HL-60 (cell line): ENCODE measurements around the gene SKIC8.

Experiments used
- GABPA ChIP-seq: IDR thresholded peaks from 2 replicates; pipeline ENCODE4 v1.6.1; 2012; ENCODE audit warnings: low read depth
- POLR2AphosphoS5 ChIP-seq: IDR thresholded peaks from 2 replicates; pipeline ENCODE4 v1.6.1; 2012; ENCODE audit warnings: low read depth
- SPI1 ChIP-seq: IDR thresholded peaks from 2 replicates; pipeline ENCODE4 v1.6.1; 2012; ENCODE audit warnings: low read depth, mild to moderate bottlenecking, borderline replicate concordance
- TF ChIP-seq, protein P1 (sequence below): IDR thresholded peaks from one replicate; pipeline ENCODE4 v1.5.1; 2011; ENCODE audit warnings: low read length, control low read depth, inconsistent platforms; ENCODE audit not compliant: insufficient read depth
- TF ChIP-seq, protein P2 (sequence below): IDR thresholded peaks from 2 replicates; pipeline ENCODE4 v1.6.1; 2012; ENCODE audit warnings: low read depth; ENCODE audit not compliant: insufficient replicate concordance

DNA sequence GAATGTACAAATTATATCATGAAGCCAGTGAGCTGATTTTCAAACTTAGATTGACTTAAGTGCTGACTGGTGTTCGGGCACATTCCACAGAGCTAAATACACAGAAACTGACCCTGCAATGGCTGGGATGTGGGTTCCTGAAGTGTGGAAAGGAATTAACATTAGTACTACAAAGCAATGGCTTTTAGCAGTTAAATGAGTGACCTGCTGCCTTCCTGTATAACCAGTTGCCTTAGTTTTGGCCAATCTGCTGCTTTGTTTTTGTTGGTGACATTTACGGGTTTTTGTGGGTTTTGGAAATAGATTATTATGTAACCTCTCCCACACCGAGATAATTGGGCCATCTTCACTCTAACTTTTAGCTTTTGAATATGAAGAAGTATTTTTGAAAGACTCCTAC is 2.4 kb upstream of the SKIC8 start:
- TF ChIP-seq, protein P1, sequence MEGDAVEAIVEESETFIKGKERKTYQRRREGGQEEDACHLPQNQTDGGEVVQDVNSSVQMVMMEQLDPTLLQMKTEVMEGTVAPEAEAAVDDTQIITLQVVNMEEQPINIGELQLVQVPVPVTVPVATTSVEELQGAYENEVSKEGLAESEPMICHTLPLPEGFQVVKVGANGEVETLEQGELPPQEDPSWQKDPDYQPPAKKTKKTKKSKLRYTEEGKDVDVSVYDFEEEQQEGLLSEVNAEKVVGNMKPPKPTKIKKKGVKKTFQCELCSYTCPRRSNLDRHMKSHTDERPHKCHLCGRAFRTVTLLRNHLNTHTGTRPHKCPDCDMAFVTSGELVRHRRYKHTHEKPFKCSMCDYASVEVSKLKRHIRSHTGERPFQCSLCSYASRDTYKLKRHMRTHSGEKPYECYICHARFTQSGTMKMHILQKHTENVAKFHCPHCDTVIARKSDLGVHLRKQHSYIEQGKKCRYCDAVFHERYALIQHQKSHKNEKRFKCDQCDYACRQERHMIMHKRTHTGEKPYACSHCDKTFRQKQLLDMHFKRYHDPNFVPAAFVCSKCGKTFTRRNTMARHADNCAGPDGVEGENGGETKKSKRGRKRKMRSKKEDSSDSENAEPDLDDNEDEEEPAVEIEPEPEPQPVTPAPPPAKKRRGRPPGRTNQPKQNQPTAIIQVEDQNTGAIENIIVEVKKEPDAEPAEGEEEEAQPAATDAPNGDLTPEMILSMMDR, result no peak
- TF ChIP-seq POLR2AphosphoS5 (no peak), SPI1 (no peak), GABPA (0 out of 2 replicates have a peak, but pooled peaks have one; percentile 20)
- TF ChIP-seq, protein P2, sequence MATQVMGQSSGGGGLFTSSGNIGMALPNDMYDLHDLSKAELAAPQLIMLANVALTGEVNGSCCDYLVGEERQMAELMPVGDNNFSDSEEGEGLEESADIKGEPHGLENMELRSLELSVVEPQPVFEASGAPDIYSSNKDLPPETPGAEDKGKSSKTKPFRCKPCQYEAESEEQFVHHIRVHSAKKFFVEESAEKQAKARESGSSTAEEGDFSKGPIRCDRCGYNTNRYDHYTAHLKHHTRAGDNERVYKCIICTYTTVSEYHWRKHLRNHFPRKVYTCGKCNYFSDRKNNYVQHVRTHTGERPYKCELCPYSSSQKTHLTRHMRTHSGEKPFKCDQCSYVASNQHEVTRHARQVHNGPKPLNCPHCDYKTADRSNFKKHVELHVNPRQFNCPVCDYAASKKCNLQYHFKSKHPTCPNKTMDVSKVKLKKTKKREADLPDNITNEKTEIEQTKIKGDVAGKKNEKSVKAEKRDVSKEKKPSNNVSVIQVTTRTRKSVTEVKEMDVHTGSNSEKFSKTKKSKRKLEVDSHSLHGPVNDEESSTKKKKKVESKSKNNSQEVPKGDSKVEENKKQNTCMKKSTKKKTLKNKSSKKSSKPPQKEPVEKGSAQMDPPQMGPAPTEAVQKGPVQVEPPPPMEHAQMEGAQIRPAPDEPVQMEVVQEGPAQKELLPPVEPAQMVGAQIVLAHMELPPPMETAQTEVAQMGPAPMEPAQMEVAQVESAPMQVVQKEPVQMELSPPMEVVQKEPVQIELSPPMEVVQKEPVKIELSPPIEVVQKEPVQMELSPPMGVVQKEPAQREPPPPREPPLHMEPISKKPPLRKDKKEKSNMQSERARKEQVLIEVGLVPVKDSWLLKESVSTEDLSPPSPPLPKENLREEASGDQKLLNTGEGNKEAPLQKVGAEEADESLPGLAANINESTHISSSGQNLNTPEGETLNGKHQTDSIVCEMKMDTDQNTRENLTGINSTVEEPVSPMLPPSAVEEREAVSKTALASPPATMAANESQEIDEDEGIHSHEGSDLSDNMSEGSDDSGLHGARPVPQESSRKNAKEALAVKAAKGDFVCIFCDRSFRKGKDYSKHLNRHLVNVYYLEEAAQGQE, result no peak
